ENCODE results near the gene PRAMEF1. TPM values are rescaled to one million over a fixed set of nuclear protein-coding genes. Genes with fewer than 3 reads are reported as not detected.

PRAMEF1 gene
- total RNA-seq, 1 experiment from 2014 or later = not detected

- H3K36me3 ChIP-seq (ENCODE audit: control insufficient read depth, insufficient read depth, low read length) = no peaks in the 10 kb centered on the region
- no peaks in the 10 kb centered on the region for H3K27me3 ChIP-seq (replicated peaks; ENCODE audit: control insufficient read depth, insufficient read depth, low read length)
- no peaks in the 10 kb centered on the region for H3K9me3 Mint-ChIP-seq (ENCODE audit: unreplicated experiment)
- TF ChIP-seq, protein P1, sequence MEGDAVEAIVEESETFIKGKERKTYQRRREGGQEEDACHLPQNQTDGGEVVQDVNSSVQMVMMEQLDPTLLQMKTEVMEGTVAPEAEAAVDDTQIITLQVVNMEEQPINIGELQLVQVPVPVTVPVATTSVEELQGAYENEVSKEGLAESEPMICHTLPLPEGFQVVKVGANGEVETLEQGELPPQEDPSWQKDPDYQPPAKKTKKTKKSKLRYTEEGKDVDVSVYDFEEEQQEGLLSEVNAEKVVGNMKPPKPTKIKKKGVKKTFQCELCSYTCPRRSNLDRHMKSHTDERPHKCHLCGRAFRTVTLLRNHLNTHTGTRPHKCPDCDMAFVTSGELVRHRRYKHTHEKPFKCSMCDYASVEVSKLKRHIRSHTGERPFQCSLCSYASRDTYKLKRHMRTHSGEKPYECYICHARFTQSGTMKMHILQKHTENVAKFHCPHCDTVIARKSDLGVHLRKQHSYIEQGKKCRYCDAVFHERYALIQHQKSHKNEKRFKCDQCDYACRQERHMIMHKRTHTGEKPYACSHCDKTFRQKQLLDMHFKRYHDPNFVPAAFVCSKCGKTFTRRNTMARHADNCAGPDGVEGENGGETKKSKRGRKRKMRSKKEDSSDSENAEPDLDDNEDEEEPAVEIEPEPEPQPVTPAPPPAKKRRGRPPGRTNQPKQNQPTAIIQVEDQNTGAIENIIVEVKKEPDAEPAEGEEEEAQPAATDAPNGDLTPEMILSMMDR (IDR thresholded peaks at IDR 0.05; ENCODE audit: insufficient read depth in 1 of 2, low read depth in 1 of 2, low read length in 1 of 2, severe bottlenecking in 1 of 2, unreplicated experiment in 1 of 2) = peak in 1 of 2 experiments; percentile 12
- H3K27ac Mint-ChIP-seq (ENCODE audit: unreplicated experiment) = no peak overlapping the region
- H3K4me3 ChIP-seq (ENCODE audit: low read depth, low read length) = no peak overlapping the region
- CTCF ChIA-PET = no interaction called here
- intact Hi-C loops (cut with micrococcal nuclease; ENCODE audit: unreplicated experiment) = no loop called here
- POLR2A ChIA-PET = no interaction called here
- BruUV-seq (replicated peaks) = no TSS peak
- peaks cover 6% of the 10 kb centered on the region for H3K4me1 Mint-ChIP-seq (ENCODE audit: low read depth, unreplicated experiment)
- H3K4me1 ChIP-seq = no peaks in the 10 kb centered on the region
- peaks cover 4% of the 10 kb centered on the region for H3K27me3 Mint-ChIP-seq (ENCODE audit: insufficient read depth, unreplicated experiment)
- no peaks in the 10 kb centered on the region for H3K9me3 ChIP-seq
- H3K4me3 Mint-ChIP-seq (ENCODE audit: unreplicated experiment) = no peak overlapping the region
- no peaks in the 10 kb centered on the region for H3K36me3 Mint-ChIP-seq (ENCODE audit: insufficient read depth, unreplicated experiment)
- peak in 1 of 2 experiments; percentile 8 for DNase-seq
Measured at GRCh38 chr1:12760256-12760795, 30.9 kb upstream of the PRAMEF1 start.

- H3K4me1 ChIP-seq = no peaks in the 10 kb centered on the region
- H3K9me3 ChIP-seq = no peaks in the 10 kb centered on the region
- H3K4me3 ChIP-seq (ENCODE audit: low read depth, low read length) = no peak overlapping the region
- no peak for DNase-seq
- ChIA-PET CTCF (no interaction called here), POLR2A (no interaction called here)
- no TSS peak for BruUV-seq (replicated peaks)
- H3K27ac Mint-ChIP-seq (ENCODE audit: unreplicated experiment) = no peak overlapping the region
- intact Hi-C loops (cut with micrococcal nuclease; ENCODE audit: unreplicated experiment) = no loop called here
- TF ChIP-seq, protein P1 (IDR thresholded peaks at IDR 0.05; ENCODE audit: insufficient read depth in 1 of 2, low read depth in 1 of 2, low read length in 1 of 2, severe bottlenecking in 1 of 2, unreplicated experiment in 1 of 2) = no peak
- no peaks in the 10 kb centered on the region for H3K36me3 Mint-ChIP-seq (ENCODE audit: insufficient read depth, unreplicated experiment)
- no peak overlapping the region for H3K4me3 Mint-ChIP-seq (ENCODE audit: unreplicated experiment)
- no peaks in the 10 kb centered on the region for H3K27me3 ChIP-seq (replicated peaks; ENCODE audit: control insufficient read depth, insufficient read depth, low read length)
- no peaks in the 10 kb centered on the region for H3K36me3 ChIP-seq (ENCODE audit: control insufficient read depth, insufficient read depth, low read length)
- H3K27me3 Mint-ChIP-seq (ENCODE audit: insufficient read depth, unreplicated experiment) = peaks cover 4% of the 10 kb centered on the region
- no peaks in the 10 kb centered on the region for H3K9me3 Mint-ChIP-seq (ENCODE audit: unreplicated experiment)
- peaks cover 6% of the 10 kb centered on the region for H3K4me1 Mint-ChIP-seq (ENCODE audit: low read depth, unreplicated experiment)
Measured at GRCh38 chr1:12761781-12762180, 29.4 kb upstream of the PRAMEF1 start.

GRCh38 chr1:12762766-12763165 lies 28.4 kb upstream of the PRAMEF1 start:
- ChIA-PET CTCF (no interaction called here), POLR2A (interaction anchor here (0.7 kb wide), 1 partner anchor 621 kb away, joined by 6 read pairs; no protein-coding TSS in a partner anchor)
- Histone ChIP-seq H3K4me1 (no peaks in the 10 kb centered on the region), H3K4me3 (ENCODE audit: low read depth, low read length) (no peak overlapping the region), H3K27me3 (replicated peaks; ENCODE audit: control insufficient read depth, insufficient read depth, low read length) (no peaks in the 10 kb centered on the region), H3K36me3 (ENCODE audit: control insufficient read depth, insufficient read depth, low read length) (no peaks in the 10 kb centered on the region), H3K9me3 (no peaks in the 10 kb centered on the region)
- DNase-seq = no peak
- Mint-ChIP-seq H3K4me1 (ENCODE audit: low read depth, unreplicated experiment) (peaks cover 6% of the 10 kb centered on the region), H3K4me3 (ENCODE audit: unreplicated experiment) (no peak overlapping the region), H3K27me3 (ENCODE audit: insufficient read depth, unreplicated experiment) (peaks cover 4% of the 10 kb centered on the region), H3K9me3 (ENCODE audit: unreplicated experiment) (no peaks in the 10 kb centered on the region), H3K27ac (ENCODE audit: unreplicated experiment) (no peak overlapping the region), H3K36me3 (ENCODE audit: insufficient read depth, unreplicated experiment) (no peaks in the 10 kb centered on the region)
- TF ChIP-seq, protein P1 (IDR thresholded peaks at IDR 0.05; ENCODE audit: insufficient read depth in 1 of 2, low read depth in 1 of 2, low read length in 1 of 2, severe bottlenecking in 1 of 2, unreplicated experiment in 1 of 2) = no peak
- intact Hi-C loops (cut with micrococcal nuclease; ENCODE audit: unreplicated experiment) = no loop called here
- no TSS peak for BruUV-seq (replicated peaks)
